IPS DF 6.9 (cell line): ENCODE data around the gene ERN2.

Experiments
- DNase-seq: peaks from one replicate; pipeline ENCODE4 v3.0.0-alpha.2; 2013; ENCODE audit warnings: low read depth, low spot score
- H3K27ac ChIP-seq: one replicate; pipeline ENCODE4 v1.5.1; 2013; ENCODE audit warnings: low read length, control low read depth
- H3K27me3 ChIP-seq: 2 replicates; pipeline ENCODE4 v1.6.1; 2013; ENCODE audit warnings: mild to moderate bottlenecking, low read length; ENCODE audit not compliant: control insufficient read depth, insufficient read depth
- H3K36me3 ChIP-seq: 2 replicates; pipeline ENCODE4 v1.6.1; 2013; ENCODE audit warnings: low read length; ENCODE audit not compliant: control insufficient read depth, insufficient read depth
- H3K4me1 ChIP-seq: 2 replicates; pipeline ENCODE4 v1.6.1; 2013; ENCODE audit warnings: low read length; ENCODE audit not compliant: control insufficient read depth, insufficient read depth
- H3K4me3 ChIP-seq: 2 replicates; pipeline ENCODE4 v1.5.1; 2013; ENCODE audit warnings: mild to moderate bottlenecking, low read length
- H3K9me3 ChIP-seq: 2 replicates; pipeline ENCODE4 v1.6.1; 2013; ENCODE audit warnings: low read length, inconsistent platforms; ENCODE audit not compliant: control insufficient read depth, insufficient read depth
- WGBS: extraction: QIAGEN DNeasy Blood & Tissue Kit; methylation state at CpG from one replicate; pipeline ENCODE4 v1.1.7; 2013; ENCODE audit warnings: mixed read lengths, missing lambda C conversion rate; ENCODE audit not compliant: insufficient read length, insufficient coverage; 5-methylcytosine and 5-hydroxymethylcytosine counted together

Gene ERN2

DNA sequence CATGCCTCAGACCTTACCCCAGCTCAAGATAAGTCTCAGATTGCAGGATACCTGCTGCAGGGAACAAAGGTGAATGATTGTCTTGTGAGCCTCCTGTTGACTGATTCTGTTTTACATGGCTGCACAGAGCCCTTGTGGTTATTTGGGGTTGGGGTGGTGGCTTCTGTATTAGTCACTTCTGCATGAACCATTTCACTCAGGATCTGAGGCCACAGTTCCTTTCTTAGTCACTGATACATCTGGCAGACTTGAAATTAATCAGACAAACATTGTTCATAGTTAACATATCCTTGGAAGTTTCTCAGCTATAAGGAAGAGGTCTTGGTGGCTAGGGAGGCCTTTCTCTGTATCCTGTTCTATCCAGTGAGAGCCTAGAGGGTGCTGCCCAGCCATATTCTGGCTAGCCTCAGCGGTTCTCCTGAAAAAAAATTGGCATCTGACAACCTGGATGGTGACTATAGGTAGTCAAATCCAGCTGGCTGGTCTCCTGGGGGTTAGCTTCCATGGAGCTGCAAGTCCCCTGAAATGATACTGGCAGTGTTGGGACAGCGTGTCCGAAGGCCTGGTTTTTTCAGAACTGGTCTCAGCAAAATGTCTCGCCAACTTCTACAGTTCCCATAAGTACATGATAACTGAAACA lies 42.8 kb downstream of the ERN2 start:
- DNase-seq, result no peak
- no CpG with 5 or more reads among the region's 4 CpGs for WGBS
- no peaks in the 10 kb centered on the region for H3K27me3 ChIP-seq

DNA sequence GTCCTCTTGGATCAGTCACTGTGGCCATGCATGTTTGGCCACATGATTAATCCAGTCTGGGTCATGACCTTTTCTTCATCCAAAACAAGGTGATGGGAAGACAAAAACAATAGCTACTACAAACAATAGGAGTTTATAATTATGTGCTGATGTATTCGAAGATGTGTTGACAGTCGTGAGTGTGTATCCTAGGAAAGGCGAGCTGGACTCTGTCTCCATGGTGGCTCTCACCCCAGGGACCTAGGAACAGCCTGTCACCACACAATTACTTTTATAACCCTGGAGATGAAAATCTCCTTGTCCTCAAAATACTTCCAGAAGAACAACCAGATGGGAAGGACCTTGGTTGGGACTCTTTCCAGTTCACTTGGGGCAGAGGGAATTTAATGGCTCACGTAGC lies 44.1 kb downstream of the ERN2 start:
- Histone ChIP-seq H3K4me1 (no peaks in the 10 kb centered on the region), H3K9me3 (no peaks in the 10 kb centered on the region), H3K27me3 (no peaks in the 10 kb centered on the region), H3K27ac (no peak overlapping the region), H3K4me3 (no peak overlapping the region), H3K36me3 (peaks cover 8% of the 10 kb centered on the region)
- WGBS, result no CpG with 5 or more reads among the region's 4 CpGs
- DNase-seq, result no peak

More for the DNA sequence above, 42.8 kb downstream of the ERN2 start:
- H3K4me1 ChIP-seq, result no peaks in the 10 kb centered on the region
- no peaks in the 10 kb centered on the region for H3K9me3 ChIP-seq
- peaks cover 8% of the 10 kb centered on the region for H3K36me3 ChIP-seq
- H3K4me3 ChIP-seq, result no peak overlapping the region
- H3K27ac ChIP-seq, result no peak overlapping the region

DNA sequence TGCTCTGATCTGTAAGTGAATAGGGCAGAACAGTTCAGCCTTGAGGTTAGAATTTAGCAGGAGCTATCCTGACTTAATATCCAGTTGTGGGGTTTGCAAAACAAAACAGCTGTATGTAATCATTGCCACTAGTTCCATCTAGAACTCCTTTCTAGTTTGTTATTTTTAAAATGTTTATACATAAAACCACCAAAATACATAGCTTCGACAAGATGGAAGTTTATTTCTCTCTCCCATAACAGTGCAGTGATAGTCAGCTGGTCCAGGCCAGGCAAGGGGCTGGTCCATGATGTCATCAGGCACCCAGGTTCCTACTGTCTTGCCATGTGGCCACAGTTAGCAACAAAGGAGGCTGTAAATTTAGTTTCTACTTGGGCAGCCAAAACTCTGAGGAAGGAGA lies 44.8 kb downstream of the ERN2 start:
- H3K27me3 ChIP-seq, result no peaks in the 10 kb centered on the region
- WGBS, result no CpG with 5 or more reads among the region's 1 CpG
- DNase-seq, result no peak
- no peaks in the 10 kb centered on the region for H3K4me1 ChIP-seq
- peaks cover 8% of the 10 kb centered on the region for H3K36me3 ChIP-seq
- no peak overlapping the region for H3K4me3 ChIP-seq
- H3K9me3 ChIP-seq, result no peaks in the 10 kb centered on the region
- no peak overlapping the region for H3K27ac ChIP-seq

DNA sequence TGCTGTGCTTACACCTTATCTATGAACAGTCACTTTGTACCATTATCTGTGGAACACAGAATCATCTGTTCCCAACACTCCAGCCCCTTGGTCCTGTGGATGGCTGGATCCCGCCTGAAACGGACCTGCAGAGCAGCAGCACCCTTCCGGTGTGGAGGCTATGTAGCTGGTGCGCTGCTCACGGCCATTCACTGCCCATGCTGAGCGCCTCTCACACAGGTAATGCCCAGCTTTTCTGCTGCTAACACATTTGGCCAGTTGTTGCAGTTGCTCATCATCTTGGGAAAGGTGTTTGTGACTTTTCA lies 45.7 kb downstream of the ERN2 start:
- H3K36me3 ChIP-seq, result peaks cover 10% of the 10 kb centered on the region
- no peaks in the 10 kb centered on the region for H3K27me3 ChIP-seq
- WGBS, result no CpG with 5 or more reads among the region's 6 CpGs

DNA sequence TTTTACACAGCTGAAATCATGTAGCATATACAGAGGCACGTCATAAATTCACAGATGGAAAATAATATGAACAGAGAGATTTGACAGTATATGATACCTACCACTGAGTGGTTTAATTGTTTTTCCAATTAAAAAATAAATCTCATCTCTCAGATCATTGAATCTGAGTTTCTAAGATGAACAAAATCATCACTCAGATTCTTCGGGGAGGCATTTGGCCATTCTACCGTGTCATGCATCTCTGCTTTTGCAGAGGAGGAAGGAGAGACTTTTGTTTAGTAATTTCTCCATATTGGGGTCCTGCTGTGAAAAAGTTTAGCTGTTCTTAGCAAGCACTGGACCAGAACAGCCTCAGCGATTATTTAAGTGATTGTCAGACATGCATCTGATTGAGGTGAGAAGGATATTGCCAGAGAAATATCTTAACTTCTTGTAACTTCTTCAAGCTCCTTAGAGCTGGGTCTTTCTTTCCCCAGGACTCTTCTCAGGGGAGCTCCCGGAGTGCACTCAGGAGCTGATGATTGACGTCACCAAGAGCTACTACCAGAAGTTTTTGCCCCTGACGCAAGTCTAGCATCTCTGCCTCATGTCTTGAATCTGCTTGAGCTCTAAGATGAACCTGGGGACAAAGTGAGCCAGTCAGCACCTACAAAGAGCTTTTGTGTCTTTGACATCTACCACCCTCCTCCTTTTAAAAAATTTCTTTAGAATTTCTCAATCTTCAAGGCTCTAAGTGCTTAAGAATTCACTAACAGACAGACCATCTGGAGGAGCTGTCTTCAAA lies 46.3 kb downstream of the ERN2 start:
- Histone ChIP-seq H3K27me3 (no peaks in the 10 kb centered on the region), H3K36me3 (peaks cover 10% of the 10 kb centered on the region), H3K27ac (no peak overlapping the region), H3K4me1 (no peaks in the 10 kb centered on the region), H3K9me3 (no peaks in the 10 kb centered on the region), H3K4me3 (no peak overlapping the region)
- no peak for DNase-seq
- no CpG with 5 or more reads among the region's 7 CpGs for WGBS

More for the DNA sequence above, 45.7 kb downstream of the ERN2 start:
- Histone ChIP-seq H3K9me3 (no peaks in the 10 kb centered on the region), H3K27ac (no peak overlapping the region), H3K4me1 (no peaks in the 10 kb centered on the region), H3K4me3 (no peak overlapping the region)
- no peak for DNase-seq

DNA sequence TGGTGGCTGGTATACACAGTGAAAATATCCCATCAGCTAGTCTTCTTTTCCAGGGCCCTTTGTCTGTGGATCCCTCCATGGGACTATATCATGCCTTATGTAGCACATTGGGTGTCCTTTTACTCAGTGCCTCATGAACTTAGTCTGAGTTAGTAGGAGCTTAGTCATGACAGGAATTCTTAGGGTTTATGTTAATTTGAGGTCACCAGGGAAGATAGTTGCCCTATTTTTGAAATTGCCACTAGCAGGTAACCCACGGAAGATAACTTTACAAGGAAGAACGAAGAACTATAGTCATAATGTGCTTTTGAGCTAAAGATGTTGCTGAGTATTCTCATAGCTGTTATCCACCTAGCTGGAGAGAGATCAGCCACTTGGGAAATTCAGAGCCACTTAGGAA lies 49.1 kb downstream of the ERN2 start:
- no peak for DNase-seq
- no CpG with 5 or more reads among the region's 2 CpGs for WGBS
- Histone ChIP-seq H3K36me3 (peaks cover 10% of the 10 kb centered on the region), H3K4me3 (no peak overlapping the region), H3K4me1 (no peaks in the 10 kb centered on the region), H3K27ac (no peak overlapping the region), H3K27me3 (no peaks in the 10 kb centered on the region), H3K9me3 (no peaks in the 10 kb centered on the region)

DNA sequence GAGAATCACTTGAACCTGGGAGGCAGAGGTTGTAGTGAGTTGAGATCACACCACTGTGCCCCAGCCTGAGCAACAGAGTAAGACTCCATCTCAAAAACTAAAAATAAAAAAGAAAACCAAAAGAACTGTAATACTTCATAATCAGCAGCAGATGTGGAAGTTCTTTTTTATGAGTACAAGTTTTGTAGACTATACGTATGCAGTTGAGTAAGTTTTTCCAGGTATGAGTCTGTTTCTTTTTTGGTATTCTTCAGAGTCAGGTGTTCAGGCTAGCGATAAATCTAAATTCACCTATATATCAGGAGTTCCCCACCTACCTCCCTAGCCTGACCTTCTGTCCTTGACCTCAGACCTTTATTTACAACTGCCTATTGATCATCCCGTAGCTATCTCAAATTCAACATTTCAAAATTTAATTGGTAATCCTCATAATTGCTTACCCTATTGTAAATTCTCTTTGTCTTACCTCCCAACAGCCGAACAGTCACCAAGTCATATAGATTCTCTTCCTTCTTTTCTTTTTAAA lies 61.0 kb downstream of the ERN2 start:
- Histone ChIP-seq H3K4me1 (no peaks in the 10 kb centered on the region), H3K9me3 (no peaks in the 10 kb centered on the region), H3K4me3 (no peak overlapping the region), H3K27me3 (no peaks in the 10 kb centered on the region), H3K27ac (no peak overlapping the region), H3K36me3 (no peaks in the 10 kb centered on the region)
- 100% methylated on average over 1 of the region's 4 CpGs for WGBS
- no peak for DNase-seq

DNA sequence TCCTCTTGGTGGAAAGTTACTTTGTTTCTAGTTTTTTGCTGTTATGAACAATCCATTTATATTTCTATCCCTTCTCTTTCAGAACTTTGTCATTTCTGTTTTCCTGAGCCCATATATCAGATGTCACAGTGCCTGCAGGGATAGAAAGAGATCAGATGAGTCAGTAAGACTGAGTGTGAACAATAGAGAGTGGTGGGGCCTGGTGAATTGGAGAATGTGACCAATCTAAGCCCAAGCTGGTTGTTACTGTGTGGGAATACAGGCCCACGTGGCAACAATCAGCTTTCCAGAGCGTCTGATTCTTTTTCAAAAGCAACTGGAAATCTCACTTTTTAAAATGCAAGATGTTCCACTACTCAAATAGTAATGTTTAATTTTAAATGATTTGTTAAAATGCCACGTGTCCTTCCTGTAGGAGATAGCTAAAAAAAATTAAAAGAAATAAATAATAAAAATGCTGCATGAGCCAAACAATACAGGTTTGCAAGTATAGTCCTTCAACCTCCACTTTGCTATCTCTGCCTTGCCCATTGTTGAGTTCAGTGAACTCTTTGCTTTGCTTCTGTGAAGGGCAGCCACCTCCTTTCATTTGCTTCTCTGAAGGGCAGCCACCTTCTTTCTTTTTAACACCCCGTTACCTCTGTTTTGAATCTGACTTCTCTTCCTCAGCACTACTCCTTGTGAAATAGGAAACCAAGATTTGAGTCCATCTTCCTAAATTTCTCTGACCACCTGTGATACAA lies 62.2 kb downstream of the ERN2 start:
- no CpG with 5 or more reads among the region's 4 CpGs for WGBS
- Histone ChIP-seq H3K9me3 (no peaks in the 10 kb centered on the region), H3K27ac (no peak overlapping the region), H3K27me3 (no peaks in the 10 kb centered on the region), H3K4me1 (no peaks in the 10 kb centered on the region), H3K36me3 (no peaks in the 10 kb centered on the region), H3K4me3 (no peak overlapping the region)
- DNase-seq, result no peak

DNA sequence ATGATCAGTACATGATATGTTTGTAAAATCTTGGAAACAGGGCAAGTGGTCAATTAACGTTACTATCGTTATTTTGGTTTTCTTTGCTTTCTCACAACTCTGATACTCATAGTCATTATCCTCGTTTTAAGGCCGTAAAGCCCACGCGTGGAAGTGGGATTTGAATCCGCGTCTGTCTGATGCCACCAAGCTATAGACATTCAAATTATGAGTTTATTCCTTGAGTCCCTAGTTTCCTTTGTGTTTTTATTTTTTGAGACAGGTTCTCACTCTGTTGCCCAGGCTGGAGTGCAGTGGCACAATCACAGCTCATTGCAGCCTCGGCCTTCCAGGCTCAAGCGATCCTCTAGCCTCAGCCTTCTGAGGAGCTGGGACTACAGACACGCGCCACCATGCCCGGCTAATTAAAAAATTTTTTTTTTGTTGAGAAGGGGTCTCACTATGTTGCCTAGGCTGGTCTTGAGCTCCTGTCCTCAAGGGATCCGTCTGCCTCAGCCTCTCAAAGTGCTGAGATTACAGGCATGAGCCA lies 70.7 kb downstream of the ERN2 start:
- H3K36me3 ChIP-seq, result peaks cover 3% of the 10 kb centered on the region; the same call in 1 of the 2 replicates
- WGBS, result no CpG with 5 or more reads among the region's 14 CpGs
- no peak overlapping the region for H3K27ac ChIP-seq

More for the DNA sequence above, 70.7 kb downstream of the ERN2 start:
- Histone ChIP-seq H3K9me3 (no peaks in the 10 kb centered on the region), H3K4me3 (peak overlapping the region; percentile 86; the same call in 1 of the 2 replicates), H3K4me1 (0 out of 2 replicates have a peak, but pooled peaks cover 2% of the 10 kb centered on the region), H3K27me3 (no peaks in the 10 kb centered on the region)
- no peak for DNase-seq
